Stomach smooth muscle (tissue), 2 donors: ENCODE data around the gene MAFG.
"Not testable (repeated sequence)": the region's sequence is repeated elsewhere in the genome, so short reads cannot be mapped to it uniquely, and the experiment has no call there.

Source experiments
- H3K27ac ChIP-seq: one replicate; pipeline ENCODE4 v1.7.0; 2013; ENCODE audit warnings: mild to moderate bottlenecking, low read length, inconsistent platforms
- H3K27me3 ChIP-seq, 2 donors: one replicate each; pipeline ENCODE4 v1.7.0; 2013; ENCODE audit warnings: low read length in 2 of 2; ENCODE audit not compliant: insufficient read depth in 2 of 2, control insufficient read depth in 1 of 2
- H3K36me3 ChIP-seq, 2 donors: one replicate each; pipeline ENCODE4 v1.7.0; 2013; ENCODE audit warnings: low read length in 2 of 2; ENCODE audit not compliant: control insufficient read depth in 2 of 2, insufficient read depth in 2 of 2
- H3K4me1 ChIP-seq: one replicate; pipeline ENCODE4 v1.7.0; 2013; ENCODE audit warnings: low read length; ENCODE audit not compliant: control insufficient read depth, insufficient read depth
- H3K4me3 ChIP-seq, 2 donors: one replicate each; pipeline ENCODE4 v1.7.0; 2013; ENCODE audit warnings: low read length in 2 of 2
- H3K9ac ChIP-seq, 2 donors: one replicate each; pipeline ENCODE4 v1.7.0; 2013; ENCODE audit warnings: low read length in 2 of 2, mild to moderate bottlenecking in 1 of 2
- H3K9me3 ChIP-seq, 2 donors: one replicate each; pipeline ENCODE4 v1.7.0; 2013; ENCODE audit warnings: low read length in 2 of 2; ENCODE audit not compliant: control insufficient read depth in 2 of 2
- donor health status: healthy.
- donor health status: Pancreatic carcinoma.

The MAFG gene

DNA sequence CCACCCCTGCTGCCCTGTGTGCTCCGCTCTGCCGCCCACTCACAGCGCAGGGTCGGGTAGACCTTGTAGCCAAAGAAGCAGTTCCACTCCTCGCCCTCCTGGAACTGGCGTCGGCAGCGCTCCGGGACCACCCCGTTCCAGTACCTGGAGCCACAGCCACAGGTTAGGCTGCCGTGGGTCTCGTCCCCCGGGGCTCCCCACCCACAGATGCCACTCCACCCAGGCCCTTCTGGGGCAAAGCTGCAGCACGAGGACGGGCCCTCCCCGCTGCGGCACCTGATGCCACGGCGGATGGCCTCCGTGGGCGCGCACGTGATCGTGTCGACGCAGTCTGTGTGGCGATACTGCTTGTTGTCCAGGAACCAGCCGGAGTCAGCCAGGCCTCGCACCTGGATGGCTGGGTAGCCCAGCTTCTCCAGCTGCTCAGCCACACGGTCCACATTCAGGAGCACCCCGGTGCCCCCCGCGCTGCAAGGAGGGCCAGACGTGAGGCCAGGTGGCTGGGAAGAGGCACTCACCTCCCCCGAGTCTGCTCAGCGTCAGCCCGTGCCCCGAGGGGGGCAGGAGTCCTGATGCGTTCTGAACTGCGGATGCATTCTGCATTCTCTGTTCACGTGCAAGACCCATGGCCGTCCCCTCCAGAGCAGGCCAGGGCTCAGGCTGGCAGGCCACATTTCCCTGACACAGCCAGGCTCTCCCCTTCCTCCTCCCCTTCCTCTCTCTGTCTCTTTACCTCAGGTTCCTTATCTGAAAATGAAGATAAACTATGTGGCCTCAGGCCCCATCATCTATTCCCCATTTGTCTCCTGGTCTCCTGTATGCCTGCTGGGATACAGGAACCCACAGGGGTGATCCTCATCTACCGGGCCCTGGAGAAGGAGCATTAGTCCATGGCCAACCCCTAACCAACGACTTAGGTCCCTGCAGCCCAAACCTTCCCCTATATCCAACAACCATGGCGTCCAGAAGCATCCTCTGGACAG lies 29.4 kb upstream of the MAFG start:
- Histone ChIP-seq H3K27me3 (peaks cover 25 to 47% of the 10 kb centered on the region in 2 donors), H3K27ac (no peak overlapping the region), H3K4me1 (peaks cover 15% of the 10 kb centered on the region), H3K36me3 (no peaks in the 10 kb centered on the region), H3K9ac (no peak overlapping the region), H3K4me3 (no peak overlapping the region), H3K9me3 (no peaks in the 10 kb centered on the region)

GRCh38 chr17:81955756-81956544 lies 28.4 kb upstream of the MAFG start:
- no peak overlapping the region for H3K4me3 ChIP-seq
- H3K9ac ChIP-seq, result no peak overlapping the region
- no peaks in the 10 kb centered on the region for H3K36me3 ChIP-seq
- peaks cover 14% of the 10 kb centered on the region for H3K4me1 ChIP-seq
- H3K27ac ChIP-seq, result no peak overlapping the region
- peaks cover 24 to 42% of the 10 kb centered on the region in 2 donors for H3K27me3 ChIP-seq
- no peaks in the 10 kb centered on the region for H3K9me3 ChIP-seq

GRCh38 chr17:81955058-81955681 lies 27.6 kb upstream of the MAFG start:
- H3K4me1 ChIP-seq, result peaks cover 9% of the 10 kb centered on the region
- H3K9ac ChIP-seq, result no peak overlapping the region
- H3K27ac ChIP-seq, result no peak overlapping the region
- no peak overlapping the region for H3K4me3 ChIP-seq
- peaks cover 24 to 36% of the 10 kb centered on the region in 2 donors for H3K27me3 ChIP-seq
- no peaks in the 10 kb centered on the region for H3K9me3 ChIP-seq
- no peaks in the 10 kb centered on the region for H3K36me3 ChIP-seq

DNA sequence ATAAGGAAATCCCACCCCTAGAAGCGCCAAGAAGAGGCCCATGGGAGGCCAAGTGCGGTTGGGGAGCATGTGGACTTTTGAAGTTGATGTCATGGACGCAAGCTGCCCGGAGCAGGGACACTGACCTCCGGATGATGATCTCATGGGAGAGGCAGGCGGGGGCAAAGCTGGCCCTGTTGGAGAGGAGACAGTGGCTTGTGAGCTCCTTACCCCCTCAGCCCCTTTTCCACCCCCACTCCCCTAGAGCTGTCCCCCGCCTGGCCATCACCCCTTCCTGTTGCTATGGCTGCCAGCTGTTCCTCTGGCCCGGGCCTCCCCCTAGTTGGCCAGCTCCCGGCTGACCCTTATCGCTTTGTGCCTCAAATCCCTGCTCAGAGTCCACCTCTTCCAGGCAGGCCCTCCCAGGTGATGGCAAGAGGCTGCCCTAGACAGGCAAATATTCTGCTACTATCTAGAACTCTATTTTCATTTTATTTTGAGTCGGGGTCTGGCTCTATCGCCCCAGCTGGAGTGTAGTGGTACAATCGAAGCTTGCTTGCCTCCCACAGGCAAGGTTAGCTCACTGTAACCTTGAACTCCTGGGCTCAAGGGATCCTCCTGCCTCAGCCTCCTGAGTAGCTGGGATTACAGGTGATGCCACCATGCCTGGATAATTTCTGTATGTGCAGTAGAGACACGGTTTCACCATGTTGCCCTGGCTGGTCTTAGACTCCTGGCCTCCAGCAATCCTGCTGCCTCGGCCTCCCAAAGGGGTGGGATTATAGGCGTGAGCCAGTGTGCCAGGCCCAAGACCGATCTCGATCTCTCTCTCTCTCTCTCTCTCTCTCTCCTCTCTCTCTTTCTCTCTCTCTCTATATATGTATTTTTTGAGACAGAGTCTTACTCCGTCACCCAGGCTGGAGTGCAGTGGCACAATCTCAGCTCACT lies 26.9 kb upstream of the MAFG start:
- H3K9me3 ChIP-seq, result no peaks in the 10 kb centered on the region
- H3K9ac ChIP-seq, result no peak overlapping the region
- H3K27ac ChIP-seq, result no peak overlapping the region
- H3K4me1 ChIP-seq, result peaks cover 3% of the 10 kb centered on the region
- no peaks in the 10 kb centered on the region for H3K36me3 ChIP-seq
- no peak overlapping the region for H3K4me3 ChIP-seq
- H3K27me3 ChIP-seq, result peaks cover 24 to 29% of the 10 kb centered on the region in 2 donors

GRCh38 chr17:81953443-81953842 lies 25.9 kb upstream of the MAFG start:
- not testable (repeated sequence) for H3K27ac ChIP-seq, H3K9ac ChIP-seq, H3K4me1 ChIP-seq, H3K36me3 ChIP-seq, H3K4me3 ChIP-seq, H3K9me3 ChIP-seq
- H3K27me3 ChIP-seq, result peaks cover 16 to 19% of the 10 kb centered on the region in 2 donors

DNA sequence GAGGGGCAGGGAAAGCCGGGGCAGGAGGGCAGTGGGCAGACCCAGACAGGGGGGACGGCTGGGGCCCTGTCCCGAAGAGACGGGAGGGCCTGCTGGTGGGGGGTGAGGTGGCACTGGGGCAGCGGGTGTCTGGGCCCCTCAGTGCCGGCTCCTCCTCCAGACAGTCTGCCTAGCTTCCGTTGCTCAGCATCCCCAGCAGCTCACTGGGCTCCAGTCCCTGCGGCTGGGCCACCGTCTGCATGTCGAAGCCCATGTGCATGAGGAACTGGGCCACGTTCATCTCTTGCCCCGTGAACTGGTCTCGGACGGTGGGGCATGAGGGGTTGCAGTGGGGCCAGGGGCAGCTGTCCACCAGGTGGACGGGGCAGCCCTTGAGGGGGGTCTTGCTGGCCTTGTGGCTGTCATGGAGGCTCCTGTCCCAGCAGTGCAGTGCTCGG lies 25.3 kb upstream of the MAFG start:
- peaks cover 12 to 13% of the 10 kb centered on the region in 2 donors for H3K27me3 ChIP-seq
- H3K27ac ChIP-seq, result no peak overlapping the region
- no peaks in the 10 kb centered on the region for H3K4me1 ChIP-seq
- H3K36me3 ChIP-seq, result no peaks in the 10 kb centered on the region
- no peak overlapping the region for H3K4me3 ChIP-seq
- H3K9ac ChIP-seq, result no peak overlapping the region
- H3K9me3 ChIP-seq, result no peaks in the 10 kb centered on the region

GRCh38 chr17:81951785-81952684 lies 24.5 kb upstream of the MAFG start:
- no peak overlapping the region for H3K27ac ChIP-seq
- H3K9ac ChIP-seq, result no peak overlapping the region
- no peaks in the 10 kb centered on the region for H3K4me1 ChIP-seq
- H3K27me3 ChIP-seq, result peaks cover 7 to 8% of the 10 kb centered on the region in 2 donors
- H3K4me3 ChIP-seq, result no peak overlapping the region
- H3K36me3 ChIP-seq, result no peaks in the 10 kb centered on the region
- H3K9me3 ChIP-seq, result no peaks in the 10 kb centered on the region

GRCh38 chr17:81950501-81950900 lies 23.0 kb upstream of the MAFG start:
- Histone ChIP-seq H3K27me3 (peaks cover 0 to 3% of the 10 kb centered on the region in 2 donors), H3K4me3 (no peak overlapping the region), H3K9me3 (no peaks in the 10 kb centered on the region), H3K36me3 (no peaks in the 10 kb centered on the region), H3K9ac (no peak overlapping the region), H3K27ac (no peak overlapping the region), H3K4me1 (no peaks in the 10 kb centered on the region)

DNA sequence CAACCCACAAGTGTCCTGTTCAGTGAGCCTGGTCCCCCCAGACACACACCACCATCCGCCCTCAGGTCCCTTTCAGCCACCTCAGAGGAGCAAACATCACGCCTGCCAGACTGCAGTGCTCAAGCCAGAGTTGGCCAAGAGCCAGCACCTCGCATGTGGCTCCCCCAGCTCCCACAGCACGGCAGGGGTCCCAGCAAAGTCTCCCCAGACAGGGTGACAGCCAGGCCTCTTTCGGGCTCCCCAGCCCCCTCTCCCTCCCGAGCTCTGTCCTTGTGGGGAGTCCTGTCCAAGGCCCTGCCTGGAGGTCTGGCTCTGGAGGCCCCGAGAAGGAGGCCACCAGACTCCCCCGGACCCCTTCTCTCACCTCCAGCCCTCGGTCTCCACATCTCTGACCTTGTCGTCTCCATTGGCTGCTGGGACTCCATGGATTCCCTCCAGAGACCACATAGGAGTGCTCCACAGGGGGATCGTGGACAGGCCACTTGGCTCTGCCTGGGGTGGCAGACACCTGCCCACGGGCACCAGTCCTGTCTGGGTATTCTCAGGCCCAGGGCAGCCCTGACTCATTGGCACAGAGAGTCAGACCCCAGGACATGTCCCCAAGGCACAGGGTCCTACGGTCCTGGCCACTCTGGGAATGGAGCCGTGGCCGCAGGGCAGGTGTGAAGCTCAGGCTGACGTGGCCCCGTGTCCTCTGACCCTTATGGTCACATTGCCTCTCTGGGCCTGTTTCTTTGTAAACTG lies 21.3 kb upstream of the MAFG start:
- peaks cover 0 to 6% of the 10 kb centered on the region in 2 donors for H3K27me3 ChIP-seq
- no peaks in the 10 kb centered on the region for H3K36me3 ChIP-seq

More for the DNA sequence above, 21.3 kb upstream of the MAFG start:
- Histone ChIP-seq H3K4me1 (no peaks in the 10 kb centered on the region), H3K27ac (no peak overlapping the region), H3K9me3 (no peaks in the 10 kb centered on the region), H3K9ac (no peak overlapping the region), H3K4me3 (no peak overlapping the region)
